CD4-positive, alpha-beta T cell treated with Interleukin-4 for 1 hour (primary cell): Measurements from ENCODE around the gene DHODH.
"Not testable (repeated sequence)": the region's sequence is repeated elsewhere in the genome, so short reads cannot be mapped to it uniquely, and the experiment has no call there.

Source experiments
- DNase-seq, 2 donors: peaks; one replicate each; pipeline ENCODE4 v3.0.0-alpha.2; 2020 to 2022

DHODH gene

GRCh38 chr16:72057313-72057712 is 48.8 kb downstream of the DHODH start:
- not testable (repeated sequence) for DNase-seq

GRCh38 chr16:72059060-72059459 is 50.5 kb downstream of the DHODH start:
- not testable (repeated sequence) for DNase-seq

GRCh38 chr16:72060405-72060804 is 51.9 kb downstream of the DHODH start:
- DNase-seq = no peak

GRCh38 chr16:72061564-72061963 is 53.0 kb downstream of the DHODH start:
- DNase-seq = no peak

DNA sequence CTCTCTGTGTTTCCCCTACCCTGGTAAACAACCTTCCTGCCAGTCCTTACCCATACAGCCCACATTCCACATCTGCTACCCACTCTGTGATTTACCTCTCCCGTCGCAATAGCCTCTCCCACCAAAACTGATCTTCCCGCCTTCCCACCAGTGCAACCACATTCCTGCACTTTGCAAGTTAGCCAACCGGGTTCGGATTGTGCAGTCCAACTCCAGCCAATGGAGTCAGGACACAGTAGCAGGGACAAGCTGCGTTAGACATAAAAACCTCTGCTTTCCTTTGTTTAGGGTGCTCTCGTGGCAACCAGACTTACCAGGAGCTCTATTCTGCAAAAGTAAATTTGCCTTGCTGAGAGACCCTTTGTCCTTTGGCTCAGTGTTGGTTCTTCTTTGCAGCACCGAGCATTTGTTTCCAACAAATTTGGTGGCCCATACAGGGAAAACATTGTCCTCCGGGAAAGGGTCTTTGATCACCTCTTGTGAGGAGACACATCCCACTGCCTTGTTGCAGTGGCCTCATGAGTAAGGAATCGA is 55.9 kb downstream of the DHODH start:
- DNase-seq = no peak

GRCh38 chr16:72066747-72067146 is 58.2 kb downstream of the DHODH start:
- DNase-seq = peak in 1 of 2 donors; percentile 28

DNA sequence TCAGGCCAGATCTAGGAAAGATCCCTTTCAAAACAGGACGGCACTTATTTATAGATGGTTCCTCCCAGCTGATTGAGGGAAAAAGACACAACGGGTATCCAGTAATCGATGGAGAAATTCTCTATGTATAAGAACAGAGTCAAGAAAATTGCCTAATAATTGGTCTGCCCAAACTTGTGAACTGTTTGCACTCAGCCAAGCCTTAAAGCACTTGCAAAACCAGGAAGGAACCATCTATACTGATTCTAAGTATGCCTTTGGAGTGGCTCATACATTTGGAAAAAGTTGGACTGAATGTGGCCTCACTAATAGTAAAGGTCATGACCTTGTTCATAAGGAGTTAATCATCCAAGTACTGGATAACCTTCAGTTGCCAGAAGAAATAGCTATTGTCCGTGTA is 60.4 kb downstream of the DHODH start:
- no peak for DNase-seq

DNA sequence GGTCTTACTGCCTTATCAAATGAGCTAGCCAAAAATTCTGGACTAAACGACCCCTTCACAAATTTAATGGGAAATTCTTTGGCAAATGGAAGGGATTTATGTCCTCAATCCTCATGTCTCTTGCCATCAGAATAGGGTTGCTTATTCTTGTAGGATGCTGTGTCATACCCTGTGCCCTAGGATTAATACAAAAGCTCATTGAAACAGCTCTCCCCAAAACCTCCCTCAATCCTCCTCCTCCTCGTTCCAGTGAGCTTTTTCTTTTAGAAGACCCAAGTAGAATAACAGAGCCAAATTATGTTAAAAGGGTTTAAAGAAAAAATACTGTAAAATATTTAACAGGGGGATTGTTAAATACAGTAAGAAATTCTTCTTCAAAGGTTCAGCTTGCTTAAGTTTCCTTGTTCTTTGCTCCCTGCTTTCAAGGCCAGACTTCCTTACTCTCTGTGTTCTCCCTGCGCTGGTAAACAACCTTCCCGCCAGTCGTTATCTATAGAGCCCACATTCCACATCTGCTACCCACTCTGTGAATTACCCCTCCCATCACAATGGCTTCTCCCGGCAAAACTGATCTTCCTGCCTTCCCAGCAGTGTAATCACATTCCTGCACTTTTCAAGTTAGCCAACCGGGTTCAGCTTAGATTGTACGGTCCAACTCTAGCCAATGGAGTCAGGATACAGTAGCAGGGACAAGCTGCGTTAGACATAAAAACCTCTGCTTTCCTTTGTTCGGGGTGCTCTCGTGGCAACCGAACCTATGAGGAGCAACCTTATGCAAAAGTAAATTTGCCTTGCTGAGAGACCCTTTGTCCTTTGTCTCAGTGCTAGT is 64.2 kb downstream of the DHODH start:
- no peak for DNase-seq

- DNase-seq = no peak
These were observed 65.2 kb downstream of the DHODH start for GRCh38 chr16:72073560-72074230.

GRCh38 chr16:72075067-72075466 is 66.5 kb downstream of the DHODH start:
- not testable (repeated sequence) for DNase-seq
